Activated B cell treated with CpG ODN at 0.5 μM for 24 hours (primary cell): ENCODE results near the gene HCST. TPM values are rescaled to one million over a fixed set of nuclear protein-coding genes. Genes with fewer than 3 reads are reported as not detected.
"Not testable (repeated sequence)": the region's sequence is repeated elsewhere in the genome, so short reads cannot be mapped to it uniquely, and the experiment has no call there.

ENCODE experiments used
- ATAC-seq: fragments of 200-7000 bp; cut with Tn5 transposase; one replicate; pipeline ENCODE4 v1.10.0; 2021; ENCODE audit warnings: low read depth, mild to moderate bottlenecking, moderate library complexity
- CTCF ChIA-PET: fragments of 350-600 bp; sonication (Branson Sonifier 250); formaldehyde crosslinking; loops from one replicate; lab custom pipeline; 2021; ENCODE audit warnings: antibody characterized with exemption; lab: Charles Lee
- POLR2A ChIA-PET: fragments of 350-600 bp; sonication (Branson Sonifier 250); formaldehyde crosslinking; loops from one replicate; lab custom pipeline; 2021; ENCODE audit warnings: antibody characterized with exemption; lab: Charles Lee
- DNase-seq: peaks from one replicate; pipeline ENCODE4 v3.0.0; 2022
- H3K27ac Mint-ChIP-seq: one replicate; pipeline ENCODE4 v1.8.0; 2020; ENCODE audit warnings: mixed read lengths
- H3K27me3 Mint-ChIP-seq: one replicate; pipeline ENCODE4 v1.8.0; 2021; ENCODE audit warnings: mixed read lengths
- H3K36me3 Mint-ChIP-seq: one replicate; pipeline ENCODE4 v1.8.0; 2021; ENCODE audit warnings: low read depth, mixed read lengths
- H3K4me1 Mint-ChIP-seq: one replicate; pipeline ENCODE4 v1.8.0; 2021; ENCODE audit warnings: mixed read lengths
- H3K4me3 Mint-ChIP-seq: one replicate; pipeline ENCODE4 v1.8.0; 2020; ENCODE audit warnings: mild to moderate bottlenecking, mixed read lengths
- H3K9me3 Mint-ChIP-seq: one replicate; pipeline ENCODE4 v1.8.0; 2020; ENCODE audit warnings: mixed read lengths
- intact Hi-C: fragments of 100-400 bp; cut with micrococcal nuclease; formaldehyde crosslinking; loops from one replicate; pipeline ENCODE4 v1.15.1; 2024
- total RNA-seq: library from RNA; stranded (reverse); gene quantifications from 2 replicates; pipeline ENCODE4 v1.2.3, GENCODE V29; 2022
- TF ChIP-seq, protein P1 (sequence below): fragments of 200-600 bp; IDR thresholded peaks from one replicate; pipeline ENCODE4 v1.8.0; 2022; ENCODE audit warnings: antibody characterized with exemption, mild to moderate bottlenecking

Gene HCST
- total RNA-seq, 1 donor from 2014 or later = 2.9 TPM

DNA sequence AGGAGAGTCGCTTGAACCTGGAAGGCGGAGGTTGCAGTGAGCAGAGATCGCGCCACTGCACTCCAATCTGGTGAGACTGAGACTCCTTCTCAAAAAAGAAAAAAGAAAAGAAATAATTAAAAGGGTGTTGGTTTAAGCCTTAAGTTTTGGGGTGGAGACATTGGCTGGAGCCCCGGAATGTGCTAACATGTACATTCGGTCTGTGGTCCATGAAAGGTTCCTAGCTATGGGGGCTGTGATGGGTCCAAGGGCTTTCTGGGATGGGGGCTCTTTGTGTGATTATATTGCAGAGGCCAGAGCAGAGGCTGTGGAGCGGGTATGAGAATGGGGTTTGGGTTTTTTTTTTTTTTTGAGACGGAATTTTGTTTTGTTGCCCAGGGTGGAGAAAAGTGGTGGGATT lies 16.4 kb upstream of the HCST start:
- H3K4me3 Mint-ChIP-seq = no peak overlapping the region
- CTCF ChIA-PET = no interaction called here
- intact Hi-C loops = no loop called here
- TF ChIP-seq, protein P1, sequence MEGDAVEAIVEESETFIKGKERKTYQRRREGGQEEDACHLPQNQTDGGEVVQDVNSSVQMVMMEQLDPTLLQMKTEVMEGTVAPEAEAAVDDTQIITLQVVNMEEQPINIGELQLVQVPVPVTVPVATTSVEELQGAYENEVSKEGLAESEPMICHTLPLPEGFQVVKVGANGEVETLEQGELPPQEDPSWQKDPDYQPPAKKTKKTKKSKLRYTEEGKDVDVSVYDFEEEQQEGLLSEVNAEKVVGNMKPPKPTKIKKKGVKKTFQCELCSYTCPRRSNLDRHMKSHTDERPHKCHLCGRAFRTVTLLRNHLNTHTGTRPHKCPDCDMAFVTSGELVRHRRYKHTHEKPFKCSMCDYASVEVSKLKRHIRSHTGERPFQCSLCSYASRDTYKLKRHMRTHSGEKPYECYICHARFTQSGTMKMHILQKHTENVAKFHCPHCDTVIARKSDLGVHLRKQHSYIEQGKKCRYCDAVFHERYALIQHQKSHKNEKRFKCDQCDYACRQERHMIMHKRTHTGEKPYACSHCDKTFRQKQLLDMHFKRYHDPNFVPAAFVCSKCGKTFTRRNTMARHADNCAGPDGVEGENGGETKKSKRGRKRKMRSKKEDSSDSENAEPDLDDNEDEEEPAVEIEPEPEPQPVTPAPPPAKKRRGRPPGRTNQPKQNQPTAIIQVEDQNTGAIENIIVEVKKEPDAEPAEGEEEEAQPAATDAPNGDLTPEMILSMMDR = no peak
- no peaks in the 10 kb centered on the region for H3K9me3 Mint-ChIP-seq
- H3K36me3 Mint-ChIP-seq = peaks cover 52% of the 10 kb centered on the region
- POLR2A ChIA-PET = interaction anchor here (1.2 to 6.6 kb wide), 3 partner anchors 9 to 45 kb away, joined by 4 to 60 read pairs (median 6); no protein-coding TSS in a partner anchor
- peaks cover 11% of the 10 kb centered on the region for H3K4me1 Mint-ChIP-seq
- ATAC-seq = no peak
- DNase-seq = no peak
- no peak overlapping the region for H3K27ac Mint-ChIP-seq
- H3K27me3 Mint-ChIP-seq = no peaks in the 10 kb centered on the region

- DNase-seq (no peak), ATAC-seq (no peak)
- Mint-ChIP-seq H3K36me3 (peaks cover 62% of the 10 kb centered on the region), H3K27ac (no peak overlapping the region), H3K4me1 (peaks cover 13% of the 10 kb centered on the region), H3K27me3 (no peaks in the 10 kb centered on the region), H3K9me3 (no peaks in the 10 kb centered on the region), H3K4me3 (no peak overlapping the region)
- TF ChIP-seq, protein P1 = no peak
- intact Hi-C loops = no loop called here
- POLR2A ChIA-PET = interaction anchor here (1.4 to 6.6 kb wide), 2 partner anchors 11 to 44 kb away, joined by 4 to 60 read pairs; no protein-coding TSS in a partner anchor
- CTCF ChIA-PET = no interaction called here
These were observed 15.1 kb upstream of the HCST start for GRCh38 chr19:35887197-35887596.

GRCh38 chr19:35888398-35888797 lies 13.9 kb upstream of the HCST start:
- Mint-ChIP-seq H3K9me3 (no peaks in the 10 kb centered on the region), H3K27me3 (no peaks in the 10 kb centered on the region), H3K4me3 (no peak overlapping the region), H3K36me3 (peaks cover 73% of the 10 kb centered on the region), H3K27ac (no peak overlapping the region), H3K4me1 (peaks cover 16% of the 10 kb centered on the region)
- TF ChIP-seq, protein P1 = no peak
- intact Hi-C loops = no loop called here
- CTCF ChIA-PET = no interaction called here
- POLR2A ChIA-PET = no interaction called here
- ATAC-seq (no peak), DNase-seq (no peak)

GRCh38 chr19:35889370-35890112 lies 12.8 kb upstream of the HCST start:
- no peaks in the 10 kb centered on the region for H3K27me3 Mint-ChIP-seq
- TF ChIP-seq, protein P1 = no peak
- ATAC-seq (no peak), DNase-seq (no peak)
- ChIA-PET CTCF (no interaction called here), POLR2A (no interaction called here)
- H3K4me3 Mint-ChIP-seq = no peak overlapping the region
- intact Hi-C loops = no loop called here
- peaks cover 15% of the 10 kb centered on the region for H3K4me1 Mint-ChIP-seq
- H3K9me3 Mint-ChIP-seq = no peaks in the 10 kb centered on the region
- H3K27ac Mint-ChIP-seq = peak overlapping the region; percentile 61
- peaks cover 84% of the 10 kb centered on the region for H3K36me3 Mint-ChIP-seq

DNA sequence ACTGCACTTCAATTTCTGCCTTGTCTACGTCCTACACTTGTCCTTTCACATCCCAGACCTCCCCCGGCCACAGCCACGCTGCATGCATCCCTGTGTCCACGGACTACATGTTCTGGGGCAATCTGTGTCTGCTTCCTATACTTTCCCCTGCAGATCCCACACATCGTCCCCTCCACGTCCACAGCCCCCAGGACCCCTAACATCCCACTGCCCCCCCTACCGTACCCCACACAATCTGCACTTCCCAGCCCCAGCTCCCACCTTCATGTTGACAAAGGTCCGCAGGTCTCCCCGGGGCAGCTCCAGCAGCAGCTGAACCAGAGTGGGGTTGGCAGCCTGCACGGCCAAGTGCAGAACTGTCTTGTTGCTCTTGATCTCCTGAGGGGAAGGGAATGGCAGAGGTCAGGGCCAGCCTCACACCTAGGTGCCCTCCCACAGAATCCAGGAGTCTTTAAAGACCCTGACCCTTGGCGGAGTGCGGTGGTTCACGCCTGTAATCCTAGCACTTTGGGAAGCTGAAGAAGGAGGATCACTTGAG lies 12.1 kb upstream of the HCST start:
- intact Hi-C loops = no loop called here
- CTCF ChIA-PET = no interaction called here
- DNase-seq = no peak
- TF ChIP-seq, protein P1 = no peak
- Mint-ChIP-seq H3K36me3 (peaks cover 89% of the 10 kb centered on the region), H3K27ac (no peak overlapping the region), H3K27me3 (no peaks in the 10 kb centered on the region), H3K9me3 (no peaks in the 10 kb centered on the region), H3K4me1 (peaks cover 14% of the 10 kb centered on the region), H3K4me3 (no peak overlapping the region)
- POLR2A ChIA-PET = interaction anchor here (1.0 kb wide), 1 partner anchor 38 kb away, joined by 3 read pairs; no protein-coding TSS in a partner anchor
- no peak for ATAC-seq

DNA sequence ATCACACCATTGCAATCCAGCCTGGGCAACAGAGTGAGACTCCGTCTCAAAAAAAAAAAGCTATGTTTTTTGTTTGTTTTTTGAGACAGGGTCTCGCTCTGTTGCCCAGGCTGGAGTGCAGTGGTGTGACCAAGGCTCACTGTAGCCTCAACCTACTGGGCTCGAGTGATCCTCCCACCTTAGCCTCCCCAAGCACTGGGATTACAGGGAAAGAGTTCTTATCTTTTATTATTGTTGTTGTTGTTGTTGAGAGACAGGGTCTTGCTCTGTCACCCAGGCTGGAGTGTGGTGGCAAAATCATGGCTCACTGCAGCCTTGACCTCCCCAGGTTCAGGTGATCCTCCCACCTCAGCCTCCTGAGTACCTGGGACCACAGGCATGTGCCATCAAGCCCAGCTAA lies 10.5 kb upstream of the HCST start:
- H3K27me3 Mint-ChIP-seq, DNase-seq, H3K27ac Mint-ChIP-seq, H3K4me3 Mint-ChIP-seq, intact Hi-C loops, ATAC-seq, H3K9me3 Mint-ChIP-seq: not testable (repeated sequence)
- H3K4me1 Mint-ChIP-seq = peaks cover 23% of the 10 kb centered on the region
- CTCF ChIA-PET = interaction anchor here (0.7 to 0.8 kb wide), 2 partner anchors 9 to 39 kb away, joined by 3 to 4 read pairs; no protein-coding TSS in a partner anchor
- H3K36me3 Mint-ChIP-seq = peaks cover 88% of the 10 kb centered on the region
- POLR2A ChIA-PET = interaction anchor here (0.9 to 1.8 kb wide), 5 partner anchors 9 to 40 kb away, joined by 3 to 9 read pairs (median 5); no protein-coding TSS in a partner anchor
